Middle frontal gyrus (tissue), 1 donor: Measurements from ENCODE around the gene NME8.

Experiments used
- DNase-seq: peaks from one replicate; pipeline ENCODE4 v3.0.0-alpha.2; 2015; ENCODE audit warnings: low spot score; ENCODE audit errors: extremely low spot score

NME8 gene

DNA sequence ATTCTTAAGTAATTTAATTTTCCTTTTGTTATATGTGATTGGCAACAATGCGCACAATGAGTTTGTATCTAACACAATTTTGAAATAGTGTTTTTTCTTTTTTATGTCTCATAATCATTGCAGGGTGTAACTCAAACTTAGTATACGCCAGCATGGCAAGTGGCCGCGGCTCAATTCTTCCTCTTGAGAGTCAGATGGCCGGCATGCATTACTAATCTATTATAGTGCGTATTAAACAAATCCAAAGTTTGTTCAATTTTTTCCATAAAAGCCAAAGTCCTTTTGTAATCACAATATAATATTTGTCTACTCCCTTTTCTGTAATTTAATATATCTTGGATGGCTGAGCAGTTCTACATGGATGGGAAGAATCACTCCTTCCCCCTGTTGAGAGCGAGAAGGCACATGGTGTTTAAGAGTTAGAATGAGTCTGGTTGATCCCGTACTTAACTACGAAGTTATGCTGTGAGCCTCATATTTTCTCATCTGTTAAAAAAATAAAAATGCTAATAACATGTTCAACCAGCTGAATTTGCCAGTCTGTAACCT is 84.7 kb downstream of the NME8 start:
- DNase-seq = no peak

DNA sequence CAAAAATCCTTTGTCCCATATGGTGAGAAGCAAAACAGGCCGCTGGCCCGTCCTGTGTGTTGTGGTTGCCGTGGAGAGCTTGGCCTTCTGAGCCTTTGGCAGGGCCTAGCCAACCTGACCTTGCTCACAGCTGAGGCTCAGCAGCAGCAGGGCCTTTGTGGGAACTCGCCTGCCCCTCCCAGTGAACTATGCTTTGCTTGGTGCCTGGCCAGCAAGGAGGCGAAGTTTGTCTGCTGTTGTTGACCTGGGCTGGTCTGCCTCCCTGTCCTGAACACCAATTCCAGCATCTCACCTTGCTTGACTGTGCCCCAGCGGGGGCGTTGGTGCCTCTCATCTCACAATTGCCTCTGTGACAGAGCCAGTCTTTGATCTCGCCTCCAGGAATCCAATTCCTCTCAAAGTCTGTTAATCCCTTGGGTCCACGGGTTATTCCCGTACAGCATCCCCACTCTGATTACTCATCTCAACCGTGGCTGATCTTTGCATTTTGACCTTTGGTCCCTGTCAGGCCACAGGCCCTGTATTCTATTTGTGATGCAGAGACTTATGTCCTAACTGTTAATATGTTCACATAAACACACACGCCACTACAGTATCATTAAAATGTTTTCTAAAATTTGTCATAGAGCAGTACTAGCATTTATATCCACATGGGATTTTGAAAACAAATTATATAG is 94.7 kb downstream of the NME8 start:
- DNase-seq = no peak

DNA sequence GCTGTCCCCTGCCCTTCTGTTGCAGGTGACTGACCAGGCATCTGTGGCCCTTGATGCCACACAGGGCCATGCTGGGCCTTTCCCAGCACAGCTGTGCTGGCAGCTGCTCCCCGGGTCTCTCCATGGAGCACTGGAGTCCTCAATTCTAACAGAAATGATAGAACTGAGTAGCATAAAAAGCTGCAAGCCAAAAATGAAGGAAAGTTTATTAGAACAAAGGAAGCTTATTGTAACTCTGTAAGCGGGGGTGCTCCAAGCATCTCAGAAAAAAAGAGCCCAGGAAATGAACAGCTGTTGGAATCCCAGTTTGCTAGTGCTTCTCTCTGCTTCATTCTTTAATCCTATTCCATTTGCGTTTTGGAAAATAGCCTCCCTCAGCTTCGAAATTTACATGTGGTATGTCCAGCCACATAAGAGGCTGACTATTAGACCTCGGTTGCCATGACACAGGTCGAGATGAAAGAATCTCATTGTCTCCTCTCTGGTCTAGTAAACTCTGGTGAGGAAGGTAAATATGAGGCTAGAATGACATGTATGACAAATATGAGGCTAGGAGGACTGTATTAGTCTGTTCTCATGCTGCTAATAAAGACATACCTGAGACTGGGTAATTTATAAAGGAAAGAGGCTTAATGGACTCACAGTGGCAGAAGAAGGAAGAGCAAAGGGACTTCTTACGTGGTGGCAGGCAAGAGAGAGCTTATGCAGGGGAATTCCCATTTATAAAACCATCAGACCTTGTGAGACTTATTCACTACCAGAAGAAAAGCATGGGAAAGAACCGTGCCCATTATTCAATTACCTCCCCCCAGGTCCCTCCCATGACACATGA is 95.7 kb downstream of the NME8 start:
- DNase-seq = no peak

DNA sequence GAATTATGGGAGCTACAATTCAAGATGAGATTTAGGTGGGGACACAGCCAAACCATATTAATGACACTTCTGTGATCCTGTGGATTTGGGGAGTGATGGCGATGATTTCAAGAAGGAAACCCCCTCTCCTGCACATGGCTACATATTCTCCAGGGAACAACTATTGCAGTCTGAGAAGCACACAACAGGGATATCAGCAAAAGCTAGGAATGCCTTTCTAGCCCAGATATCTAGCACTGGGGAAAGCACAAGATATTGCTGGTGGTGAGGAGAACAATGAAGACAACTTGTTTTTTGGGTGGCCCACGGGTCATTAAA is 96.3 kb downstream of the NME8 start:
- no peak for DNase-seq

DNA sequence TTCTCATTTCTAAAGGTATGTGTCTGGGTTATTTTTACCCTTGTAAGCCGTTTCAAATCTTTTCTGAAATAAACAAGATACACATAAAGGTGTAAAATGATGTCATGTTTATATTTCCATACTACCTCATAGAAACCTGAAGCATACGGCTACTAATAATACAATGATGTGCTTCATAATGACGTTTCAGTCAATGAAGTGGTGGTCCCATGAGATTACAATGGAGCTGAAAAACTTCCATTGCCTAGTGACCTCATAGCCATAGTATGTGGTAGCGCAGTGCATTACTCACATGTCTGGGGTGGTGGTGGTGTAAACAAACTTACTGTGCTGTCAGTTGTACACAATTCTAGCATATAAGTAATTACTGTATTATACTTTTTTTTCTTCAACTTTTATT is 96.9 kb downstream of the NME8 start:
- no peak for DNase-seq

DNA sequence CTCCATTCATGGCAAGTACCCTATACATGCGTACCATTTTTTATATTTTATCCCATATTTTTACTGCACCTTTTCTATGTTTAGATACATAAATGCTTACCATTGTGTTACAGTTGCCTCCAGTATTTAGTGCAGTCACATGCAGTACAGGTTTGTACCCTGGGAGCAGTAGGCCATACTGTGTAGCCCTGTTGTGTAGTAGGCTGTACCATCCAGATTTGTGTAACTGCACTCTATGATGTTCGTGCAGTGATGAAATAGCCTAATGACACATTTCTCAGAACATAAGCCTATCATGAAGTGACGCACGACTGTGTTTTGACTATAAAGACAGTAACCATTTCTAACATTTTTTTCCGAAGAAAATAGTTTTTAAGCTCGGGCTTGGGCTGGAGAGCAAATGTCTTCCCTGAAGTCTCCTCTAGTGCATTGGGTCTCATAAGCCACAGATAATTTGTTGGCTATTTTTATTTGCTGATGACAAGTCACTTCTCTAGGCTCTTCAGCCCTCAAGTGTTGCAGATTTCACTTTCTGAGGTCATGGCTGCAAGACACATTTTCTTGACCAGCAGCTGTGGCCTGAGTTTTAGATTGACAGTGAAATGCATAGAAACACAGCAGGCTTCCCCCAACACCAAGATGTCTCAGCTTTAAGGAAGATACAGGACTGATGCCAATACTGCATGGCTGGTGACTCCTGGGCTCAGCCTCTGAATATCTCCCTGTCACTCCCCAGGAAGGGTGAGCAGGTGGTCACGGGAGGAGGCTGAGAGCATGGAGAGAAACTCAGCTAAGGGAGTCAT is 98.9 kb downstream of the NME8 start:
- no peak for DNase-seq

DNA sequence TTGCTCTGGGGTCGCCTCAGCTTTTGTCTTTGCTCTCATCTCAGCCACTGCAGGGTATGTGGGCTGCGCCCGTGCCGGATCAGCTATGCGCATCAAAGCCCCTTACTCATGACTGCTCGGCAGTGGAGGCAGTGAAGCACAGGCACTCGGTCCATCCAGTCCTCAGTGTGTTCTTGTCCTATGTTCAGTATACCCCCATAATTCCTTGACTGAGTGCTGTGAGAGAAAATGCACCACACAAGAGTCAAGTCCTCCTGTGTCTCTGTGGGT is 99.5 kb downstream of the NME8 start:
- DNase-seq = no peak
